ENCODE data around the gene ADAM19. TPM values are rescaled to one million over a fixed set of nuclear protein-coding genes. Genes with fewer than 3 reads are reported as not detected.

The ADAM19 gene
- total RNA-seq, 1 donor from 2014 or later: 9.1 TPM

DNA sequence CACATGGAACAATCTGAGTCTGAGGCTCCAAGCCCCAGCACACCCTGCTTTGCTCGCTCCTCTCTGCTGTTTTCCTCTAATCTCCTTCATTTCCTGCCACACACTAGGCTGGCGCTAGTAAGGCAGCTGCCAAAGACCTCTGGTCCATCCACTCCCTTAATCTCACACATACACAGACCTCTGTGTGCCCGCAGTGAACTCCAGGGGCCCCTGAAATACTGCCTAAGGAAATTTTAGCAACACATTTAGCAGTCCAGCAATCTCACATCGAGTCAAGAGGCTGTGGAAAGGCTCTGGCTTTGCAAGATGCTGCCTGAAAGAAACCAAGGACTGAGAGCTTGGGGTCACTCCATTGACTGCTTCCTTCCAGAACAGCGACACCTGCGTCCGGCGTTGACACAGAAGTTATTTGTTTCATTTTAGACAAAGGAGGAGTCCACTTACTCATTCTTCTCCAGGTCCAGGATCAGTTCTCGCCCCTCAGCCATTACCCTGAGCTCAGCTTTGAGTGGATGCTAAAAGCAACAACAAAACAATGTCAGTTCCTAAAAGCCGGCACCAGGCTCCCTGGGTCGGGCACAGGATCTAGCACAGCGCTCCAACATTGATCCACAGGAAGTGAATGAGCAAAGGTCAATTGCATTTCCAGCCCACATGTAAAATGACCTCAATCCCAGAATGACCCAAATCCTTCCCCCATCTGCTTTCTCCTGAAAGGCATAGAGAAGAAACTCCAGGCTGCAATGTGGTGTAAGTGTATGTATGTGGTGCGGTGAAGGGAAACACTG lies 11.5 kb downstream of the ADAM19 start:
- Mint-ChIP-seq H3K4me1 (peaks cover 54% of the 10 kb centered on the region), H3K27ac (ENCODE audit: unreplicated experiment) (peak overlapping the region; percentile 95), H3K4me3 (peak overlapping the region; percentile 54), H3K9me3 (no peaks in the 10 kb centered on the region), H3K36me3 (ENCODE audit: low read depth) (peaks cover 3% of the 10 kb centered on the region), H3K27me3 (ENCODE audit: low read depth) (no peaks in the 10 kb centered on the region)
- TF ChIP-seq, protein P1, sequence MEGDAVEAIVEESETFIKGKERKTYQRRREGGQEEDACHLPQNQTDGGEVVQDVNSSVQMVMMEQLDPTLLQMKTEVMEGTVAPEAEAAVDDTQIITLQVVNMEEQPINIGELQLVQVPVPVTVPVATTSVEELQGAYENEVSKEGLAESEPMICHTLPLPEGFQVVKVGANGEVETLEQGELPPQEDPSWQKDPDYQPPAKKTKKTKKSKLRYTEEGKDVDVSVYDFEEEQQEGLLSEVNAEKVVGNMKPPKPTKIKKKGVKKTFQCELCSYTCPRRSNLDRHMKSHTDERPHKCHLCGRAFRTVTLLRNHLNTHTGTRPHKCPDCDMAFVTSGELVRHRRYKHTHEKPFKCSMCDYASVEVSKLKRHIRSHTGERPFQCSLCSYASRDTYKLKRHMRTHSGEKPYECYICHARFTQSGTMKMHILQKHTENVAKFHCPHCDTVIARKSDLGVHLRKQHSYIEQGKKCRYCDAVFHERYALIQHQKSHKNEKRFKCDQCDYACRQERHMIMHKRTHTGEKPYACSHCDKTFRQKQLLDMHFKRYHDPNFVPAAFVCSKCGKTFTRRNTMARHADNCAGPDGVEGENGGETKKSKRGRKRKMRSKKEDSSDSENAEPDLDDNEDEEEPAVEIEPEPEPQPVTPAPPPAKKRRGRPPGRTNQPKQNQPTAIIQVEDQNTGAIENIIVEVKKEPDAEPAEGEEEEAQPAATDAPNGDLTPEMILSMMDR (conservative IDR thresholded peaks at IDR 0.05): no peak
- peak; percentile 28 for DNase-seq (ENCODE audit: low read depth, low spot score)

DNA sequence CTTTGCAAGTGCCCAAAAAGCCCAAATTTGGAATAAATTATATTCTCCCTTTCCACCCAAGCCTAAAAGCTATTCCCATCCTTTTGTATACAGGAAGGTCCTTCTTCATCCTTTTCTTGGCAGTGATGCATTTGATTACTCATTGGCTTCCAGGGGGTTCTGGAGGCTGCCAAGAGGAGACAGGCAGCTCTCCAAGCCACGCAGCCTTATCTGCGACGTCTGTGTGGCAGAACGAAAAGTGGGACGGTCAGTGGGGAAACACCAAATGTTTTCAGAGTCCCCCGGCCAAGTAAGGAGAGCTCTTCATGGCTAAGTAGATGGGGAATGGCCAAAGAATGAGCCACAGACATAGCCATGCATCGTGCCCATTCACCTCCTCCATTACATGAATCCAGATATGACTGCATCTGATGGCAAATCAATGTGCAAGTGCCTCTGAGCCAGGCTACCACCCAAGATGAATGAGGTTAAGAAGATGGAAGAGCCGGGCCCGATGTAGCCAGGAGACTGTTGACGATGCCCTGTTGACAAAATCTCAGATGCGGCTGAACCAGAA lies 12.1 kb downstream of the ADAM19 start:
- DNase-seq (ENCODE audit: low read depth, low spot score): no peak
- TF ChIP-seq, protein P1 (conservative IDR thresholded peaks at IDR 0.05): no peak
- H3K4me3 Mint-ChIP-seq: peak overlapping the region; percentile 54
- peaks cover 3% of the 10 kb centered on the region for H3K36me3 Mint-ChIP-seq (ENCODE audit: low read depth)
- peak overlapping the region; percentile 95 for H3K27ac Mint-ChIP-seq (ENCODE audit: unreplicated experiment)
- H3K4me1 Mint-ChIP-seq: peaks cover 47% of the 10 kb centered on the region
- no peaks in the 10 kb centered on the region for H3K27me3 Mint-ChIP-seq (ENCODE audit: low read depth)
- no peaks in the 10 kb centered on the region for H3K9me3 Mint-ChIP-seq

DNA sequence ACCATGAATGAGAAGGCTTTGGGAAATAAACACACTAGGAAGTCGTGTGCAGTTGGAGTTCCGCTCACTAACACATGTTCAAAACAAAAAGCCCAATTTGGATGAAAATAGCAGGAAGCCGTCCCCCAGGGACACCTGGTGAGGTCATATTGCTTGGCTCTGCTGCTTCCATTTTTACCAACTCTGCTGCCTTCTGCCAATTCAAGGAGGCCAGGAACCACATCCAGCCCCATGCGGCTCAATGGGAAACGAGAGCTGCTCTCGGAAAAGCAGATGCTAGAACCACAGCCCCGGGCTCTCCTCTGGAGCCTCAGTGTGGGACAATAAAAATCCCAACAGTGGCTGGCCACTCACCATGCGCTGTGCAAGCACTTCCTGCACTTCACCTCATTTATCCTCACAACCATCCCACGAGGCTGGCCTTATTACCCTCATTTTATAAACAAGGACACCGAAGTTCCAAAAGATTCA lies 13.4 kb downstream of the ADAM19 start:
- H3K36me3 Mint-ChIP-seq (ENCODE audit: low read depth): peaks cover 3% of the 10 kb centered on the region
- H3K27me3 Mint-ChIP-seq (ENCODE audit: low read depth): no peaks in the 10 kb centered on the region
- DNase-seq (ENCODE audit: low read depth, low spot score): no peak
- no peaks in the 10 kb centered on the region for H3K9me3 Mint-ChIP-seq
- H3K4me1 Mint-ChIP-seq: peaks cover 44% of the 10 kb centered on the region
- H3K4me3 Mint-ChIP-seq: no peak overlapping the region
- TF ChIP-seq, protein P1 (conservative IDR thresholded peaks at IDR 0.05): no peak
- H3K27ac Mint-ChIP-seq (ENCODE audit: unreplicated experiment): no peak overlapping the region

DNA sequence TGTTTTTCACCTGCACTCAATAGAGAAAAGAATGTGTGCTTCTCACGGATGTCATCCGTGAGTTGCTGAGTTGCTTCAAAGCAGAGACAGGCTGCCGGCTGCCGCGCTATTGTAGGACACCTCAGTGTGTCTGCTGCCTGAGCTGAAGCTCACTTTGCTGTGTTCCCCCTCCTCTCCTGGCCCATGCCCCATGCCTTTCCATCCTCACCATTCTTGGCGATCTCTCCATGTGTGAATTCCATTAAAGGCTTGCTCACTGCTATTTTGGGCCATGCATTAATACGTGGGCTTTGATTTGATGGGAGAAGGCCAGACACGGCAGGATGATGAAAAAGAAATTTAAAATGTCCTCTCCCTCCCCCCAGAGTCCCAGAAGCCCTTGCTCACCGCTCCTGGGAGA lies 14.5 kb downstream of the ADAM19 start:
- peaks cover 3% of the 10 kb centered on the region for H3K36me3 Mint-ChIP-seq (ENCODE audit: low read depth)
- DNase-seq (ENCODE audit: low read depth, low spot score): no peak
- H3K4me1 Mint-ChIP-seq: peaks cover 44% of the 10 kb centered on the region
- no peaks in the 10 kb centered on the region for H3K9me3 Mint-ChIP-seq
- H3K27ac Mint-ChIP-seq (ENCODE audit: unreplicated experiment): no peak overlapping the region
- H3K27me3 Mint-ChIP-seq (ENCODE audit: low read depth): no peaks in the 10 kb centered on the region
- H3K4me3 Mint-ChIP-seq: no peak overlapping the region
- TF ChIP-seq, protein P1 (conservative IDR thresholded peaks at IDR 0.05): no peak

GRCh38 chr5:157559301-157559700 lies 16.3 kb downstream of the ADAM19 start:
- TF ChIP-seq, protein P1 (conservative IDR thresholded peaks at IDR 0.05): no peak
- DNase-seq (ENCODE audit: low read depth, low spot score): no peak
- Mint-ChIP-seq H3K4me3 (no peak overlapping the region), H3K27ac (ENCODE audit: unreplicated experiment) (no peak overlapping the region), H3K36me3 (ENCODE audit: low read depth) (peaks cover 3% of the 10 kb centered on the region), H3K9me3 (no peaks in the 10 kb centered on the region), H3K4me1 (peaks cover 53% of the 10 kb centered on the region), H3K27me3 (ENCODE audit: low read depth) (no peaks in the 10 kb centered on the region)

Measured in neural crest cell (in vitro differentiated cells).